Left lung (tissue), 10 donors: ENCODE results near the gene AMH. TPM values are rescaled to one million over a fixed set of nuclear protein-coding genes. Genes with fewer than 3 reads are reported as not detected.
"Not testable (repeated sequence)": the region's sequence is repeated elsewhere in the genome, so short reads cannot be mapped to it uniquely, and the experiment has no call there.

Source experiments
- ATAC-seq: fragments of 200-7000 bp; cut with Tn5 transposase; one replicate; pipeline ENCODE4 v1.9.1; 2020; ENCODE audit warnings: moderate library complexity
- DNase-seq, 4 donors: peaks; one replicate each; pipeline ENCODE4 v3.0.0-alpha.2; 2013 to 2020
- H3K27ac ChIP-seq, 2 donors: fragments of 200-600 bp; sonication (generic) in 1 of 2; one replicate each; pipeline versions ENCODE4 v1.5.0 to v1.8.0; 2020 to 2021
- H3K27me3 ChIP-seq, 2 donors: fragments of 200-600 bp; sonication (generic) in 1 of 2; one replicate each; pipeline versions ENCODE4 v1.5.0 to v1.8.0; 2020 to 2021
- H3K36me3 ChIP-seq, 2 donors: fragments of 200-600 bp; sonication (generic) in 1 of 2; one replicate each; pipeline versions ENCODE4 v1.5.0 to v1.8.0; 2020 to 2021
- H3K4me1 ChIP-seq, 2 donors: fragments of 200-600 bp; one replicate each; pipeline ENCODE4 v1.8.0; 2021
- H3K4me3 ChIP-seq, 2 donors: fragments of 200-600 bp; sonication (generic) in 1 of 2; one replicate each; pipeline versions ENCODE4 v1.5.0 to v1.8.0; 2020 to 2021; ENCODE audit warnings: mild to moderate bottlenecking in 1 of 2
- H3K9me3 ChIP-seq, 2 donors: fragments of 200-600 bp; sonication (generic) in 1 of 2; one replicate each; pipeline versions ENCODE4 v1.5.0 to v1.8.0; 2020 to 2021
- intact Hi-C, 2 donors: fragments of 100-400 bp; cut with DNase I; formaldehyde crosslinking; loops; one replicate each; pipeline versions ENCODE4 v1.11.2 to v1.14.2; 2022
- polyA plus RNA-seq, 6 donors: library from polyadenylated mRNA; unstranded; fragments of 120-200 nt; gene quantifications; one replicate each; pipeline ENCODE4 v1.2.1, GENCODE V29; 2013; ENCODE audit not compliant: insufficient read length in 6 of 6
- total RNA-seq, 2 donors: library from RNA; stranded (reverse); fragmentation: NEBNext Ultra II Directional; extraction: Animal tissue kit (Norgen Biotek cat#: 25700); gene quantifications; one replicate each; pipeline ENCODE4 v1.2.1, GENCODE V29; 2021
- TF ChIP-seq, protein P1 (sequence below), 2 donors: fragments of 200-600 bp; sonication (generic) in 1 of 2; IDR thresholded peaks; one replicate each; pipeline versions ENCODE4 v1.5.0 to v1.8.0; 2021; ENCODE audit warnings: antibody characterized with exemption in 2 of 2
- donor health status: DM: no; HTN: yes; CAD: no.
- donor health status: DM: no; HTN: no; CAD: no.

Gene AMH
- total and polyA plus RNA-seq, 8 donors: 0.13 to 3.7 (median 1.2) TPM

- TF ChIP-seq, protein P1, sequence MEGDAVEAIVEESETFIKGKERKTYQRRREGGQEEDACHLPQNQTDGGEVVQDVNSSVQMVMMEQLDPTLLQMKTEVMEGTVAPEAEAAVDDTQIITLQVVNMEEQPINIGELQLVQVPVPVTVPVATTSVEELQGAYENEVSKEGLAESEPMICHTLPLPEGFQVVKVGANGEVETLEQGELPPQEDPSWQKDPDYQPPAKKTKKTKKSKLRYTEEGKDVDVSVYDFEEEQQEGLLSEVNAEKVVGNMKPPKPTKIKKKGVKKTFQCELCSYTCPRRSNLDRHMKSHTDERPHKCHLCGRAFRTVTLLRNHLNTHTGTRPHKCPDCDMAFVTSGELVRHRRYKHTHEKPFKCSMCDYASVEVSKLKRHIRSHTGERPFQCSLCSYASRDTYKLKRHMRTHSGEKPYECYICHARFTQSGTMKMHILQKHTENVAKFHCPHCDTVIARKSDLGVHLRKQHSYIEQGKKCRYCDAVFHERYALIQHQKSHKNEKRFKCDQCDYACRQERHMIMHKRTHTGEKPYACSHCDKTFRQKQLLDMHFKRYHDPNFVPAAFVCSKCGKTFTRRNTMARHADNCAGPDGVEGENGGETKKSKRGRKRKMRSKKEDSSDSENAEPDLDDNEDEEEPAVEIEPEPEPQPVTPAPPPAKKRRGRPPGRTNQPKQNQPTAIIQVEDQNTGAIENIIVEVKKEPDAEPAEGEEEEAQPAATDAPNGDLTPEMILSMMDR (IDR thresholded peaks at IDR 0.05): no peak
- DNase-seq (no peak), ATAC-seq (no peak)
- no peak overlapping the region for H3K27ac ChIP-seq
- peaks cover 0 to 3% of the 10 kb centered on the region in 2 donors for H3K27me3 ChIP-seq
- intact Hi-C loops: loop anchor here in 1 of 2 donors (10.0 kb wide), 1 partner anchor 108 kb away; no protein-coding TSS in a partner anchor
- no peak overlapping the region for H3K4me3 ChIP-seq
- peaks cover 0 to 52% of the 10 kb centered on the region in 2 donors for H3K36me3 ChIP-seq
- H3K4me1 ChIP-seq: peaks cover 27 to 61% of the 10 kb centered on the region in 2 donors
- H3K9me3 ChIP-seq: no peaks in the 10 kb centered on the region
These were observed 28.0 kb downstream of the AMH start for GRCh38 chr19:2277138-2277537.

- no peak overlapping the region for H3K27ac ChIP-seq
- DNase-seq: no peak
- H3K4me3 ChIP-seq: no peak overlapping the region
- H3K9me3 ChIP-seq: no peaks in the 10 kb centered on the region
- no peak for ATAC-seq
- H3K27me3 ChIP-seq: peaks cover 0 to 8% of the 10 kb centered on the region in 2 donors
- TF ChIP-seq, protein P1 (IDR thresholded peaks at IDR 0.05): no peak
- H3K4me1 ChIP-seq: peaks cover 17 to 60% of the 10 kb centered on the region in 2 donors
- H3K36me3 ChIP-seq: peaks cover 0 to 37% of the 10 kb centered on the region in 2 donors
- intact Hi-C loops: loop anchor here in 1 of 2 donors (10.0 kb wide), 1 partner anchor 106 kb away; no protein-coding TSS in a partner anchor
These were observed 29.5 kb downstream of the AMH start for GRCh38 chr19:2278459-2279158.

GRCh38 chr19:2280633-2281264, 31.6 kb downstream of the AMH start:
- Histone ChIP-seq H3K4me1 (peaks cover 3 to 54% of the 10 kb centered on the region in 2 donors), H3K9me3 (no peaks in the 10 kb centered on the region), H3K4me3 (peak overlapping the region in 1 of 2 donors; percentile 25), H3K36me3 (peaks cover 0 to 27% of the 10 kb centered on the region in 2 donors), H3K27ac (peak overlapping the region in 1 of 2 donors; percentile 28), H3K27me3 (peaks cover 0 to 8% of the 10 kb centered on the region in 2 donors)
- ATAC-seq: no peak
- TF ChIP-seq, protein P1 (IDR thresholded peaks at IDR 0.05): no peak
- no peak for DNase-seq
- intact Hi-C loops: no loop called here

GRCh38 chr19:2281265-2282061, 32.3 kb downstream of the AMH start:
- Histone ChIP-seq H3K36me3 (peaks cover 0 to 20% of the 10 kb centered on the region in 2 donors), H3K4me3 (peak overlapping the region; percentile 5 to 50), H3K4me1 (peaks cover 3 to 53% of the 10 kb centered on the region in 2 donors), H3K27me3 (peaks cover 0 to 12% of the 10 kb centered on the region in 2 donors), H3K27ac (peak overlapping the region; percentile 54 to 84)
- DNase-seq, H3K9me3 ChIP-seq, intact Hi-C loops: not testable (repeated sequence)
- ATAC-seq: peak; percentile 25

GRCh38 chr19:2282062-2282861, 33.1 kb downstream of the AMH start, which contains the start of gene PEAK3:
PEAK3 (minus strand) TSS chr19:2282175; CDS start chr19:2280931, 1,244 bp downstream.
- peak in 3 of 4 donors; percentile 79 to 98 (median 91) for DNase-seq
- Histone ChIP-seq H3K27ac (peak within 1 kb of the TSS; percentile 54 to 84), H3K4me3 (peak within 1 kb of the TSS; percentile 17 to 50), H3K4me1 (peaks cover 3 to 58% of the 10 kb centered on the region in 2 donors), H3K27me3 (peaks cover 0 to 13% of the 10 kb centered on the region in 2 donors), H3K36me3 (peaks cover 0 to 12% of the 10 kb centered on the region in 2 donors), H3K9me3 (no peaks in the 10 kb centered on the region)
- intact Hi-C loops: no loop called here
- ATAC-seq: peak; percentile 89
- TF ChIP-seq, protein P1 (IDR thresholded peaks at IDR 0.05): no peak
